Activated CD4-positive, alpha-beta memory T cell treated with anti-CD3 and anti-CD28 coated beads for 36 hours (primary cell): ENCODE measurements around the gene RNU7-1. TPM values are rescaled to one million over a fixed set of nuclear protein-coding genes. Genes with fewer than 3 reads are reported as not detected.
"Not testable (repeated sequence)": the region's sequence is repeated elsewhere in the genome, so short reads cannot be mapped to it uniquely, and the experiment has no call there.

Source experiments
- CTCF ChIA-PET: fragments of 350-600 bp; sonication (Branson Sonifier 250); formaldehyde crosslinking; loops from one replicate; lab custom pipeline; 2021; ENCODE audit warnings: antibody characterized with exemption, inconsistent platforms; lab: Charles Lee
- POLR2A ChIA-PET: fragments of 350-600 bp; sonication (Branson Sonifier 250); formaldehyde crosslinking; loops from one replicate; lab custom pipeline; 2021; ENCODE audit warnings: antibody characterized with exemption; lab: Charles Lee
- DNase-seq: peaks from one replicate; pipeline ENCODE4 v3.0.0-alpha.2; 2020
- H3K27ac Mint-ChIP-seq: one replicate; pipeline ENCODE4 v1.8.0; 2021; ENCODE audit warnings: mixed read lengths
- H3K27me3 Mint-ChIP-seq: one replicate; pipeline ENCODE4 v1.8.0; 2021; ENCODE audit warnings: mixed read lengths
- H3K36me3 Mint-ChIP-seq: one replicate; pipeline ENCODE4 v1.8.0; 2021; ENCODE audit warnings: mixed read lengths
- H3K4me1 Mint-ChIP-seq: one replicate; pipeline ENCODE4 v1.8.0; 2021; ENCODE audit warnings: low read depth, mixed read lengths
- H3K4me3 Mint-ChIP-seq: one replicate; pipeline ENCODE4 v1.8.0; 2021; ENCODE audit warnings: mild to moderate bottlenecking, mixed read lengths
- H3K9me3 Mint-ChIP-seq: one replicate; pipeline ENCODE4 v1.8.0; 2021; ENCODE audit warnings: mixed read lengths
- intact Hi-C: fragments of 100-400 bp; cut with micrococcal nuclease; formaldehyde crosslinking; loops from one replicate; pipeline ENCODE4 v1.15.1; 2023
- total RNA-seq, 2 experiments: library from RNA; stranded (reverse); gene quantifications; one replicate each; pipeline ENCODE4 v1.2.3, GENCODE V29; 2021

The RNU7-1 gene
- total RNA-seq, 2 experiments from 2014 or later, result not detected

DNA sequence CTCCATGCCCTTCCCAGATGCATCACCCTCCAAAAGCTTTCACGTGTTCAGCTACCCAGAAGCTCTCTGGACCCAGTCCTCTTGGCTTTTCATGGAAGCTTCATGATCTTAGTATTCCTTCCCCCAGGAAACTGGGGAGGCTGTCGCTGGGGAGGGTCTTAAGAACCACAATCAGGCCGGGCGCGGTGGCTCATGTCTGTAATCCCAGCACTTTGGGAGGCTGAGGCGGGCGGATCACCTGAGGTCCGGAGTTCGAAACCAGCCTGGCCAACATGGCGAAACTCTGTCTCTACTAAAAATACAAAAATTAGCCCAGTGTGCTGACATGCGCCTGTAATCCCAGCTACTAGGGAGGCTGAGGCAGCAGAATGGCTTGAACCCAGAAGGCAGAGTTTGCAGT lies 35.5 kb upstream of the RNU7-1 start:
- intact Hi-C loops, H3K27me3 Mint-ChIP-seq, H3K4me1 Mint-ChIP-seq, H3K27ac Mint-ChIP-seq, H3K9me3 Mint-ChIP-seq, H3K4me3 Mint-ChIP-seq, H3K36me3 Mint-ChIP-seq, DNase-seq: not testable (repeated sequence)
- ChIA-PET CTCF (interaction anchor here (4.0 to 5.2 kb wide), 3 partner anchors 17 to 35 kb away, joined by 13 to 31 read pairs (median 23); partner anchors contain the start of gene SPSB2), POLR2A (interaction anchor here (0.7 to 3.0 kb wide), 4 partner anchors 30 to 36 kb away, joined by 3 to 13 read pairs (median 6); partner anchors contain the start of genes C12orf57, RNU7-1 and SPSB2)

DNA sequence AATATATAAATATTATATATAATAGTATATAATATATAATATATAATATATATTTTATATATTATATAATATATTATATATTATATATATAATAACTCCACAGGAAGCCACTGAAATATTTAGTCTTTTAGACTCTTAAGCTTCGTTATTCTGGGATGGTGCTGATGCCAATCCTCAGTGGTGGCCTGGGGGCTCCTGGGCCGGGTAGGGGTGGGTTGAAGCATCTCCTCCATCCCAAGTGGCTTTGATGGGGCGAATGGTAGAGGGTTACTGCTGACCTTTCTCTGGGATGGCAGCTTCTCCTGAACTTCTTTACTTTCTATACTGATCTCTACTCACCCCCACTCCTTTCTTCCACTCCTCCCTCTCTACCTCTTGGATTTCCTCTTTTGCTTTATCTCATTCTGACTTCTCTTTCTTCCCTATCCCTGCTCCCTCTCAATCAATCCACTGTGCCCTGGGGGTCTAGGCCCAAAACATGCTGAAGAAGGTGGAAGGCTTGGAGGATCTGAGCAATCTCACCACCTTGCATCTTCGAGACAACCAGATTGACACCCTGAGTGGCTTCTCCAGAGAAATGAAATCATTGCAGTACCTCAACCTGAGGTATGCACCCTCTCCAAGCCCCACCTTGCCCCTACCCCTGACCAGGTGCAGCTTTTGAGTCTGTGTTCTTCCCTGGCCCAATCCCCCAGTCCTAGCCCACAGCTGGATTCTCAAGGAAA lies 34.0 kb upstream of the RNU7-1 start:
- Mint-ChIP-seq H3K4me1 (peaks cover 11% of the 10 kb centered on the region), H3K4me3 (no peak overlapping the region), H3K36me3 (no peaks in the 10 kb centered on the region), H3K27me3 (no peaks in the 10 kb centered on the region), H3K9me3 (no peaks in the 10 kb centered on the region), H3K27ac (no peak overlapping the region)
- ChIA-PET POLR2A (interaction anchor here (1.5 to 3.0 kb wide), 3 partner anchors 18 to 37 kb away, joined by 5 to 13 read pairs (median 8); partner anchors contain the start of genes C12orf57, RNU7-1 and SPSB2), CTCF (interaction anchor here (1.0 to 5.2 kb wide), 3 partner anchors 15 to 37 kb away, joined by 4 to 31 read pairs (median 13); partner anchors contain the start of gene SPSB2)
- intact Hi-C loops, result no loop called here
- no peak for DNase-seq

DNA sequence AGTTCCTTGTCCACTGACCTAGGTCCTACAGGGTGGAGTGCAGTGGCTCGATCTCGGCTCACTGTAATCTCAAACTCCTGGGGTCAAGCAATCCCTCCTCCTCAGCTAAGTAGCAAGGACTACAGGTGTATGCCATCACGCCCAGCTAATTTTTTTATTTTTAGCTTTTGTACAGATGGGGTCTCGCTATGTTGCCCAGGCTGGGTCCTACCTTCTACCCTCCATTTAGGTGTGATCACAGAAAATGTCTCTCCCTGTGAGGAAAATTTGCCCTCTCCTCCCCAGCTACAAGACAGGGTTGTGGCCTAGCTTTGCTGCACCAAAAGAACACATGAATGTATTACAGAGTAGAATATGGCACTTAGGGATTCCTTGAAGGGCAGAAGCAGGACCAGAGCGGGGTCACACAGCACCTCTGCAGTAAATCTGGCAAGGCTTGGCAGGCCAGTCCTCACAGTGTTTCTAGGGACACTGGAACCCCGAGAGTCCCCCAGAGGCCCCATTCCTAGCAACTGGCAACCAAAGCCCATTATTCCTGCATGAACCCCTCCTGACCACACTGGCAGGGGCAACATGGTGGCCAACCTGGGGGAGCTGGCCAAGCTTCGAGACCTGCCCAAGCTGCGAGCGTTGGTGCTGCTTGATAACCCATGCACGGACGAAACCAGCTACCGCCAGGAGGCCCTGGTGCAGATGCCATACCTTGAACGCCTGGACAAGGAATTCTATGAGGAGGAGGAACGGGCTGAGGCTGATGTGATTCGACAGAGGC lies 31.3 kb upstream of the RNU7-1 start:
- no peaks in the 10 kb centered on the region for H3K27me3 Mint-ChIP-seq
- no peak overlapping the region for H3K4me3 Mint-ChIP-seq
- peaks cover 28% of the 10 kb centered on the region for H3K4me1 Mint-ChIP-seq
- H3K9me3 Mint-ChIP-seq, result no peaks in the 10 kb centered on the region
- intact Hi-C loops, result no loop called here
- no peak for DNase-seq
- ChIA-PET POLR2A (interaction anchor here (1.2 to 2.3 kb wide), 3 partner anchors 8 to 32 kb away, joined by 3 to 11 read pairs (median 5); partner anchors contain the start of genes C12orf57, LRRC23 and RNU7-1), CTCF (interaction anchor here (0.6 to 4.1 kb wide), 11 partner anchors 9 to 106 kb away, joined by 3 to 22 read pairs (median 3); partner anchors contain the start of genes C12orf57, LPCAT3, RNU7-1 and SPSB2)
- no peak overlapping the region for H3K27ac Mint-ChIP-seq
- H3K36me3 Mint-ChIP-seq, result peaks cover 15% of the 10 kb centered on the region

DNA sequence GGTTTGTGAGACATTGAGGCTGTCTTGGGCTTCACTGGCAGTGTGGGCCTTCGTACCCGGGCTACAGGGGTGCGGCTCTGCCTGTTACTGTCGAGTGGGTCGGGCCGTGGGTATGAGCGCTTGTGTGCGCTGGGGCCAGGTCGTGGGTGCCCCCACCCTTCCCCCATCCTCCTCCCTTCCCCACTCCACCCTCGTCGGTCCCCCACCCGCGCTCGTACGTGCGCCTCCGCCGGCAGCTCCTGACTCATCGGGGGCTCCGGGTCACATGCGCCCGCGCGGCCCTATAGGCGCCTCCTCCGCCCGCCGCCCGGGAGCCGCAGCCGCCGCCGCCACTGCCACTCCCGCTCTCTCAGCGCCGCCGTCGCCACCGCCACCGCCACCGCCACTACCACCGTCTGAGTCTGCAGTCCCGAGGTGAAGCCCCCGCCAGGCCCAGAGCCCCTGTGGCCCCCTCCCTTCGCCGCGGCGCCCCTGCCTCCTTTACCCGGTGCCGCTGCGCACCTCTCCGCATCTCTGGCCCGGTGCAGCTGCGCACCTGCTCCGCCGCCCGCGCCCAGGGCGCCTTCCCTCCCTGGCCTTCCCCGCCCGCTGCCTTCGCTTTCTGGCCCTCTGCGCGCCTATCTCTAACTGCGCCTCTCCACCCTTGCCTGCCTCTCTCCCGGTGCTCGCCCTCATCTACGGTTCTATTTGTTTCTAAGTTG lies 29.2 kb upstream of the RNU7-1 start, which contains the start of gene ENO2:
ENO2 (plus strand) TSS at position 335 of the 701 bp plus-strand sequence. CDS start 1,253 bp downstream, outside the sequence.
- DNase-seq, result peak; percentile 88
- intact Hi-C loops, result loop anchor here (1.0 to 2.0 kb wide), 4 partner anchors 23 to 104 kb away; partner anchors contain the start of genes LPCAT3 and SPSB2
- POLR2A ChIA-PET, result interaction anchor here (0.5 to 2.6 kb wide), 5 partner anchors 10 to 29 kb away, joined by 3 to 11 read pairs (median 9); partner anchors contain the start of genes C12orf57, LRRC23 and RNU7-1
- no peaks in the 10 kb centered on the region for H3K9me3 Mint-ChIP-seq
- no peaks in the 10 kb centered on the region for H3K27me3 Mint-ChIP-seq
- H3K4me1 Mint-ChIP-seq, result peaks cover 30% of the 10 kb centered on the region
- CTCF ChIA-PET, result interaction anchor here (1.3 to 4.1 kb wide), 5 partner anchors 10 to 42 kb away, joined by 3 to 22 read pairs (median 12); partner anchors contain the start of gene SPSB2
- H3K27ac Mint-ChIP-seq, result peak within 1 kb of the TSS; percentile 88
- peak within 1 kb of the TSS; percentile 92 for H3K4me3 Mint-ChIP-seq
- H3K36me3 Mint-ChIP-seq, result peaks cover 22% of the 10 kb centered on the region

DNA sequence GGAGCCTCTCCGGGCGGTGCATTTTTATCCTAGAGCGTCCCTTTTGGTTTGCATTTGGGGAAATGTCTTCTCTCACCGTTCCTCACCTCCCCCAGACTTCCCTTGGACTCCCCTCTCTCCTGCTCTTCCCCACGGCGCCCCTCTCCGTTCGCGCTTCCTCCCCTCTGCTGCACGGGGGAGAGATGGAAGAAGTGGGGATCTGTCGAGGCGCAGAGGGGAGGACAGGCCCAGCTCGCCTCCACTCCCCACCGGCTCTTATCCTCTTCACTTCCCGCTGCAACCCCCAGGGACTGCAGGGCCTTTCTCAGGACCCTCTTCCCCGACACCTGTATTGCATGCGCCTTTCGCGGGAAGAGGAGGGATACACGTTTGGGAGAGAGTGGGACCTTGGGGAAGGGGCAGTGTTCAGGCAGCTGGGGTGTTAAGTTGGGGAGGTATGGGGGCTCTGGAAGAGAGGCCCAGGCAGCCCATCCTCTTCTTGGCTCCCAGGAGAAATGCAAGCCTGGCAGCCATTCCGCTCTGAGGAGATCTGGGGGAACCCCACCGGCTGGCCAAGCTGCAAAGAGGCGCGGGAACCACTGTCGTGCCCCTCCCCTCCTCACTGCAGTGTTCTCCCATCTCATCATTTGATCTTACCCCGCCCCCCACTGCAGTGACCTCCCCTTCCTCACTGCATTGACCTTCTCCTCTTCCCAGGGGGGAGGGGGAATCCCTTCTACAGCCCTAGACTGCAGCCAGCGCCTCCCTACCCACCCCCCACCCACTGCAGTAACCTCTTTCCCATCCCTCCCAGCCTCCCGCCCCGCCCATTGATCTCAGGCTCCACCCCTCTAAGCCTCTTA lies 28.4 kb upstream of the RNU7-1 start:
- peak overlapping the region; percentile 92 for H3K4me3 Mint-ChIP-seq
- intact Hi-C loops, result loop anchor here (1.0 to 2.0 kb wide), 4 partner anchors 24 to 104 kb away; partner anchors contain the start of genes LPCAT3 and SPSB2
- H3K4me1 Mint-ChIP-seq, result peaks cover 34% of the 10 kb centered on the region
- no peaks in the 10 kb centered on the region for H3K27me3 Mint-ChIP-seq
- peak overlapping the region; percentile 88 for H3K27ac Mint-ChIP-seq
- ChIA-PET POLR2A (interaction anchor here (0.9 to 2.6 kb wide), 6 partner anchors 10 to 29 kb away, joined by 3 to 11 read pairs (median 9); partner anchors contain the start of genes C12orf57, LRRC23 and RNU7-1), CTCF (interaction anchor here (1.3 to 3.8 kb wide), 4 partner anchors 12 to 42 kb away, joined by 3 to 19 read pairs (median 10); partner anchors contain the start of gene SPSB2)
- H3K9me3 Mint-ChIP-seq, result no peaks in the 10 kb centered on the region
- DNase-seq, result peak; percentile 54
- H3K36me3 Mint-ChIP-seq, result peaks cover 29% of the 10 kb centered on the region

DNA sequence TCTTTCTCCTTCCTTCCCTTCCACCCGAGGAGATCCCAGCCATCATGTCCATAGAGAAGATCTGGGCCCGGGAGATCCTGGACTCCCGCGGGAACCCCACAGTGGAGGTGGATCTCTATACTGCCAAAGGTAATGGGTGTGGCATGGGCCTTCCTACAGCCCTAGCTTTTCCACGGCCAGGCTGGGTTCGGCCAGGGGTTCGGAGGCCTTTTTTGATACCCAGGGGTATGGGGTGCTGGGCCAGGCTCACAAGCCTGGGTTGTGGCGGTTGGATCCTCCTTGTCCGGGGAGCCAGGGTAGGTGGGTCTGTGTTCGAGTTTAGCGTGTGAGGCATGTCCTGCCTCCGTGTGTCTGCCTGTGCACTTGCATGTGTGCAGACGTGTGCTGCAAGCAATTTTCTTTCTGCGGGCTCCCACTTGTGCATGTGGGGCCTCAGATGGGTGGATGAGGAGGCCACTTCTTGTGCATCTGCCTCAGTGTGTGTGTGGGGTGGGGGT lies 27.8 kb upstream of the RNU7-1 start:
- DNase-seq, result no peak
- H3K27ac Mint-ChIP-seq, result no peak overlapping the region
- H3K9me3 Mint-ChIP-seq, result no peaks in the 10 kb centered on the region
- intact Hi-C loops, result loop anchor here (2.0 kb wide), 2 partner anchors 45 to 103 kb away; partner anchors contain the start of gene LPCAT3
- peaks cover 34% of the 10 kb centered on the region for H3K4me1 Mint-ChIP-seq
- H3K36me3 Mint-ChIP-seq, result peaks cover 29% of the 10 kb centered on the region
- no peaks in the 10 kb centered on the region for H3K27me3 Mint-ChIP-seq
- H3K4me3 Mint-ChIP-seq, result peak overlapping the region; percentile 92
- CTCF ChIA-PET, result interaction anchor here (1.0 to 3.3 kb wide), 4 partner anchors 11 to 43 kb away, joined by 3 to 12 read pairs (median 4); partner anchors contain the start of gene SPSB2
- POLR2A ChIA-PET, result interaction anchor here (0.9 to 2.6 kb wide), 4 partner anchors 10 to 28 kb away, joined by 3 to 10 read pairs (median 6); partner anchors contain the start of genes C12orf57 and RNU7-1

DNA sequence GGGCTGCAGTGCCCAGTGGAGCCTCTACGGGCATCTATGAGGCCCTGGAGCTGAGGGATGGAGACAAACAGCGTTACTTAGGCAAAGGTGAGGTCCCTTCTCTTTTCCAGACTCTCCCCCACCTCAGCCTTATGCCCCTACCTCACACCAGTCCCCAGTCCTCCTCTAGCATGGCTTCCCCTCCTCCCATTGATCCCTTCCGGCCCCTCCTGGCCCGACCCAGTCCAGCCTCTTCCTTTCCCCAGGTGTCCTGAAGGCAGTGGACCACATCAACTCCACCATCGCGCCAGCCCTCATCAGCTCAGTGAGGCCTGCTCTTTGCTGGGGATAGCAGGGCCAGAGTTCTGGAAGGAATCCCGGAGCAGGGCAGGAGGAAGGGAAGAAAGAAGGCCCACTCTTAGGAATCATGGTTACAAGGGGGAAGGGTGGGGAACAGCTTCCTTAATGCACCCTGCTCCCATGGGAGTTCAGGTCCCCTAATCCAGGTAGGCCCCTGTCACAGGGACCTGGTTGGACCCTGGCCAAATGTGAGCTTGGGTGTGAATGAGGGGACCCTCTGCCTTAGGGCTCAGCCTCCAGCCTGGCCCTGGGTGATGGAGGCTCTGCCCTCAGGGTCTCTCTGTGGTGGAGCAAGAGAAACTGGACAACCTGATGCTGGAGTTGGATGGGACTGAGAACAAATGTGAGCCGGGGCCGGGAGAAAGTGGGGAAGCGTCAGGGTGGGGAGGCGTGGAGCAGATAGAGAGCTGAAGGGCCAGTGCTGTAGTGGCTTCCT lies 27.0 kb upstream of the RNU7-1 start:
- CTCF ChIA-PET, result interaction anchor here (1.0 to 1.1 kb wide), 4 partner anchors 10 to 44 kb away, joined by 3 to 5 read pairs (median 4); partner anchors contain the start of gene SPSB2
- DNase-seq, result no peak
- no peaks in the 10 kb centered on the region for H3K9me3 Mint-ChIP-seq
- peaks cover 34% of the 10 kb centered on the region for H3K36me3 Mint-ChIP-seq
- intact Hi-C loops, result no loop called here
- H3K4me3 Mint-ChIP-seq, result no peak overlapping the region
- POLR2A ChIA-PET, result interaction anchor here (1.0 to 2.5 kb wide), 3 partner anchors 9 to 36 kb away, joined by 3 to 10 read pairs (median 4); no protein-coding TSS in a partner anchor
- H3K4me1 Mint-ChIP-seq, result peaks cover 34% of the 10 kb centered on the region
- no peaks in the 10 kb centered on the region for H3K27me3 Mint-ChIP-seq
- no peak overlapping the region for H3K27ac Mint-ChIP-seq

DNA sequence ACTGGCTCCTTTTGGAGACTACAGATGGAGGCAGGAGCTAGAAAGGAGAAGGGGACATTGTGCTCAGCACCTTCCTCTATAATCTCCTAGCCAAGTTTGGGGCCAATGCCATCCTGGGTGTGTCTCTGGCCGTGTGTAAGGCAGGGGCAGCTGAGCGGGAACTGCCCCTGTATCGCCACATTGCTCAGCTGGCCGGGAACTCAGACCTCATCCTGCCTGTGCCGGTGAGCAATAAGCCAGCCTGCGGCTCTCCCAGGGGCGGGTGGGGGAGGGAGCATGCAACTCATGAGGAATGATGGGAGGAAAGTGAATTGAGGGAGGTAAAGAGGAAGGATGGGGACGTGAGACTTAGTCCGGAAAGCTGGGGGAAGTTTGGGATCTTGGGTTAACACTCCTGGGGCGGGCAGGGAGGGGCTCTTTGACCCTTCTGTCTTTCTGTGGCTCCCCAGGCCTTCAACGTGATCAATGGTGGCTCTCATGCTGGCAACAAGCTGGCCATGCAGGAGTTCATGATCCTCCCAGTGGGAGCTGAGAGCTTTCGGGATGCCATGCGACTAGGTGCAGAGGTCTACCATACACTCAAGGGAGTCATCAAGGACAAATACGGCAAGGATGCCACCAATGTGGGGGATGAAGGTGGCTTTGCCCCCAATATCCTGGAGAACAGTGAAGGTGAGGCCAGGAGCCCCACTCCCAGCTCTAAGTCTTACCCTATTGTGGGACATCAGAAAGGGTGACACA lies 26.0 kb upstream of the RNU7-1 start:
- POLR2A ChIA-PET, result interaction anchor here (1.0 to 1.1 kb wide), 2 partner anchors 20 to 37 kb away, joined by 3 to 4 read pairs; no protein-coding TSS in a partner anchor
- no peak overlapping the region for H3K27ac Mint-ChIP-seq
- no peak overlapping the region for H3K4me3 Mint-ChIP-seq
- CTCF ChIA-PET, result interaction anchor here (1.0 kb wide), 1 partner anchor 27 kb away, joined by 3 read pairs; no protein-coding TSS in a partner anchor
- no peak for DNase-seq
- H3K27me3 Mint-ChIP-seq, result no peaks in the 10 kb centered on the region
- intact Hi-C loops, result no loop called here
- peaks cover 39% of the 10 kb centered on the region for H3K36me3 Mint-ChIP-seq
- H3K9me3 Mint-ChIP-seq, result no peaks in the 10 kb centered on the region
- H3K4me1 Mint-ChIP-seq, result peaks cover 33% of the 10 kb centered on the region

DNA sequence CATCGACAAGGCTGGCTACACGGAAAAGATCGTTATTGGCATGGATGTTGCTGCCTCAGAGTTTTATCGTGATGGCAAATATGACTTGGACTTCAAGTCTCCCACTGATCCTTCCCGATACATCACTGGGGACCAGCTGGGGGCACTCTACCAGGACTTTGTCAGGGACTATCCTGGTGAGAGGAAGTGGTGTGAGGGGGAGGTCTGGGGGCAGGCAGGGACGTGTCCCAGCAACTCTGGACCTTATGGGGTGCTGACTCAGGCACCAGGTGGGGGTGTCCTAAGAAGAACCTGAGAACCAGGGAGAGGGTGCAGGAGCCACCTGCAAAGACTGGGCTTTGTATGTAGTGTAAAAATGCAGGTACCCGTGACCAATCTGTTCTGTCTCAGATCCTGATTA lies 24.0 kb upstream of the RNU7-1 start:
- ChIA-PET CTCF (interaction anchor here (0.8 to 1.8 kb wide), 4 partner anchors 18 to 192 kb away, joined by 3 to 5 read pairs (median 3); no protein-coding TSS in a partner anchor), POLR2A (interaction anchor here (1.3 to 1.4 kb wide), 2 partner anchors 24 to 42 kb away, joined by 4 read pairs; partner anchors contain the start of genes C12orf57 and RNU7-1)
- DNase-seq, result no peak
- intact Hi-C loops, result no loop called here
- H3K4me3 Mint-ChIP-seq, result no peak overlapping the region
- H3K27me3 Mint-ChIP-seq, result no peaks in the 10 kb centered on the region
- H3K36me3 Mint-ChIP-seq, result peaks cover 42% of the 10 kb centered on the region
- peak overlapping the region; percentile 66 for H3K27ac Mint-ChIP-seq
- H3K9me3 Mint-ChIP-seq, result no peaks in the 10 kb centered on the region
- peaks cover 29% of the 10 kb centered on the region for H3K4me1 Mint-ChIP-seq
